ENCODE data around the gene SEC14L5.

Gene SEC14L5

GRCh38 chr16:5011637-5012036, 53.5 kb downstream of the SEC14L5 start:
- DNase-seq (ENCODE audit: low read depth in 2 of 2), result no peak

DNA sequence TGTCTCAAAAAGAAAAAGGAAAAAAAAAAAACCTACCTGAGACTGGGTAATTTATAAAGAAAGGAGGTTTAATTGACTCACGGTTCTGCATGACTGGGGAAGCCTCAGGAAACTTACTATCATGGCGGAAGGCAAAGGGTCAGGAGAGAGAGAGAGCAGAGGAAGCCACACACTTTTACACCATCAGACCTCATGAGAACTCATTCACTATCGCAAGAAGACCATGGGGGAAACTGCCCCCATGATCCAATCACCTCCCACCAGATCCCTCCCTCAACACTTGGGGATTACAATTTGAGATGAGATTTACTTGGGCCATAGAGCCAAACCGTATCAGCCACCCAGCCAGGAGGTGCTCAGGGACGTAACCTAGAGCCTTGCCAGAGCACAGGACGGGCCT, 54.8 kb downstream of the SEC14L5 start:
- no peak for DNase-seq (ENCODE audit: low read depth in 2 of 2)

GRCh38 chr16:5015351-5015750, 57.2 kb downstream of the SEC14L5 start:
- no peak for DNase-seq (ENCODE audit: low read depth in 2 of 2)

DNA sequence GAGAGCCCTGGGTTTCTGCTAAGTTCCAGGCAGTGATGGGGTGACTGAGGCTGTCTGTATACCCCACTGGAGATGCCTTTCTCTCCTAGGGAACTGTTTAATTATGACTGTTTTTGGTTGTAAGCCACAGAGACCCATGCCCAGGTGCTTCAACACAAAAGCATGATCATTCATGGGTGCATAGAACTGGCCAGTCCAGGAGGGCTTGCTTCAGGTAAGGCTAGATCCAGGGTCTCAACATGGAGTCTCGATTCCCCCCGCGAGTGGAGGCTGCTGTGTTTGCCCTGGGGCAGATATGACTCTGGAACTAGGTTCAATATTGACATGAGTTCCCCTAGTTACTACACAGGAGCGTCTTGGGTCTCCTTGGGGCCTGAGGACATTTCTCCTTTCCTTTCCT, 57.8 kb downstream of the SEC14L5 start:
- no peak for DNase-seq (ENCODE audit: low read depth in 2 of 2)

- no peak for DNase-seq (ENCODE audit: low read depth in 2 of 2)
Measured at GRCh38 chr16:5016967-5017677, 59.0 kb downstream of the SEC14L5 start.

- DNase-seq (ENCODE audit: low read depth in 2 of 2), result no peak
Measured at GRCh38 chr16:5017678-5017969, 59.5 kb downstream of the SEC14L5 start.

GRCh38 chr16:5018793-5019192, 60.7 kb downstream of the SEC14L5 start:
- DNase-seq (ENCODE audit: low read depth in 2 of 2), result no peak

DNA sequence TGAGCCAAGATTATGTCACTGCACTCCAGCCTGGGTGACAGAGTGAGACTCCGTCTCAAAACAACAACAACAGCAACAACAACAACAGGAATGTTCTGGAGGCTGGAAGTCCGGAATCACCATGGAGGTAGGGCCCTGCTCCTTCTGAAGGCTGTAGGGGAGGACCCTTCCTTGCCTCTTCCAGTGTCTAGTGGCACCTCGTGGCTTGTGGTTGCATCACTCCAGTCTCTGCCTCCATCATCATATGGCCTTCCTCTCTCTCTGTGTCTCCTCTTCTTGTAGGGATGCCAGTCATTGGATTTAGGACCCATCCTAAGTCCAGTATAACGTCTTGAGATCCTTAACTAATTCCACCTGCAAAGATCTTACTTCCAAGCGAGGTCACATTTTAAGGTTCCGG, 61.6 kb downstream of the SEC14L5 start:
- DNase-seq (ENCODE audit: low read depth in 2 of 2), result no peak

DNA sequence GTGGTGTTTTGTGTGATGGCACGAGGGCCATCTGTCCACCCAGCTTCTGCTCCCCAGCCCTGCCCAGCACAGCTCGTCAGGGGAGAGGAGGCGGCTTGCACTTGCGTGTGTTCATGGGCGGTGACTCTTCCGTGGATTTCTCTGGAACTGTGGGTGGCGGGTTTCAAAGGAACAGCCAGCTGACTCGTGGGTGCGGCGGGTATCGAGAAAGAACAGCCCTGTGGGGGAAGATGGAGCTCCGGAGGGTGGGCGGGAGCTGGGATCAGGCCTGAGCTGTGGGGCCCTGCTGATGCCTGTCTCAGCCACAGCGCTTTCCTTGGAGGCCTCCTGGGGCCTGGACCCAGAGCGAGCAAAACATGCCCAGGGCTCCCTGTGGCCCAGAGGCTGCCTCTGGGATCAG, 62.4 kb downstream of the SEC14L5 start:
- DNase-seq (ENCODE audit: low read depth in 2 of 2), result no peak

DNA sequence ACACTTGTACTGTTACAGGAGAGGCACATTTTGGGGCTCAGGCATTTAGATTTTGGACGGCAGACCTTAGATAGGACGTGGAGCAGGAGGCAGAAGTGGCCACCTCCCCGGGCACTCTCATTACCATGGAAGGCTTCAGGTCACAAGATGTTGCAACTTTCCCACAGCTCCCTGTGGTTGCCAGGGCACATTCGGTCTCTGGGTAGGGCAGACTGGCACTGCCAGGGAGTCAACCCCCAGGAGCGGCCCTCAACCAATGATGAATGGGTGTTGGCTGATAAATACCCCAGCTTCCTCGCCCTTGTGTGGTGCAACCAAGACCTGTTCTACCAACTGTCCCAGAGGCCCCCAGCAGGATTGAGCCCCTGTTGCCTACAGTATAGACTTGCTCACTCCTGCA, 64.4 kb downstream of the SEC14L5 start:
- no peak for DNase-seq (ENCODE audit: low read depth in 2 of 2)

DNA sequence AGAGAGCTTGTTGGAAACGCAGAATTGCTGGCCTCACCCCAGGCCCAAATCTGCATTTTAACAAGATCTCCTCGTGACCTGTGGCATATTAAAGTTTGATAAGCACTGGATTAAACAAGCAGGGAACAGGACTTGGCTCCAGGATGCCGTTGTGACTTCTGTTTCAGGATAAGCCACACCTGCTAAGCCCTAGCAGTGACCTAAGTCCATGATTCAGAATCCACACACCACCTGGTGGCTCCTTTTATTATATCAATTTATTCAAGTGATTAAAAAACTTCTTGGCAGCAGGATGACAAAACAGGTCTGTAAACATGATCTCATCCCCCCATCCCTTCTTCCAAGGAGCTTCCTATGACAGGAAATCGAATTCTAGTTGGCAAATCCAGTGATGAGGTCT, 66.5 kb downstream of the SEC14L5 start:
- DNase-seq (ENCODE audit: low read depth in 2 of 2), result no peak

GRCh38 chr16:5025171-5025632, 67.1 kb downstream of the SEC14L5 start:
- DNase-seq (ENCODE audit: low read depth in 2 of 2), result no peak

DNA sequence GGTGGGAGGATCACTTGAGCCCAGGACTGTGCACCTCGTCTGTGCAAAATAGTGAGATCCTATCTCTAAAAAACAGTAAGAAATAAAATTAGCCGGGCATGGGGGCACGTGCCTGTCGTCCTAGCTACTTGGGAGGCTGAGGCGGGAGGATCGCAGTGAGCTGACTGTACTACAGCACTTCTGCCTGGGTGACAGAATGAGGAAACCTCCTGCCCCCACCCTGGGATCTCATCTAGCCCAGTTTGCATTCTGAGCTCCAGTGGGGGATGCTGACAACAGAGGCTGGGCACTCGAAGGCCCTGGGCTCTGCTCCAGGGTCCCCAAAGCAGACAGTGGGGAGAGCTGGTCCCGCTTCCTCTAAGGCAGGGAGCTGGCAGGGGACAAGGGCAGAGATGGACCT, 68.5 kb downstream of the SEC14L5 start:
- no peak for DNase-seq (ENCODE audit: low read depth in 2 of 2)

DNA sequence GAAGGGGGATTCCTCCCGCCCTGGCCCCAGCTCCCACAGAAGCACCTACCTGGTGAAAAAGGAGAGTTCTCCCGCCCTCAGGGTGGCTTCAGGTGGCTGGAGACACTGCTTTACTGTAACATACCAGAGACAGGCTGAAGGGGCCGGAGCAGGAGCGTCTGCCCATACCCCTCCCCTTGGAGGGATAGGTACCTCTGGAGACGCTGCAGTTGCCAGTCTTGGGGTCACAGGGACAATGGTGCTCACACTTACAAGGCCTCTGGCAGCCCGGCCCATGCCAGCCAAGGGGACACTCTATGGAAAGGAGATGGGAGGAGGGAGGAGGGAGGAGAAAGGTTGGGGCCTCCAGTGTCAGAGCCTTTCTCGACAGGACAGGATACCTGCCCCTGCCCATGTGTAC, 69.0 kb downstream of the SEC14L5 start:
- no peak for DNase-seq (ENCODE audit: low read depth in 2 of 2)

- no peak for DNase-seq (ENCODE audit: low read depth in 2 of 2)
Measured at GRCh38 chr16:5027575-5028235, 69.6 kb downstream of the SEC14L5 start.

DNA sequence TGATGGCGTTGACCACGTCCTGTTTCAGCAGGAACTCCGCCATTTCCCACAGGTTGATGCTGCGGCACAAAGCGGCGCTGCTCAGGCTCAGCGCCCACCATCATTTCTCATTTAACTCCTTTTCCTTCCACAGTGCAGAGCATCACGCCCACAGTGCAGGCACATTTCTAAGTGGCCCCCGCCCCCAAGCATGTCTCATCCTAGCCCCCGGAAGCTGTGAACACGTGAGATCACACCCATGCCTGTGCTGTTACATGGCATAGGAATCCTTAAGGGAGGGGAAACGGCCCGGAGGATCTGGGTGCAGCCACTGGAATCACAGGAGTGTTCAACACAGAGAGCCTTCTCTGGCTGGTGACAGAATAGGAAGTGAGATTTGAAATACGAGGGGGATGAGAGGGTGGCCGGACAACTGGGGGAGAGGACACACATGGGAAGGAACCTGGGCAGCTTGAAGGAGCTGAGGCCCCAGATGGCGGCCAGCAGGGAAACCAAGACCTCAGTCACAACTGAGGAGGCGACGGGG, 70.9 kb downstream of the SEC14L5 start:
- DNase-seq (ENCODE audit: low read depth in 2 of 2), result no peak

- DNase-seq (ENCODE audit: low read depth in 2 of 2), result no peak
Measured at GRCh38 chr16:5030251-5030870, 72.2 kb downstream of the SEC14L5 start.

GRCh38 chr16:5031601-5032000, 73.5 kb downstream of the SEC14L5 start:
- DNase-seq (ENCODE audit: low read depth in 2 of 2), result no peak

DNA sequence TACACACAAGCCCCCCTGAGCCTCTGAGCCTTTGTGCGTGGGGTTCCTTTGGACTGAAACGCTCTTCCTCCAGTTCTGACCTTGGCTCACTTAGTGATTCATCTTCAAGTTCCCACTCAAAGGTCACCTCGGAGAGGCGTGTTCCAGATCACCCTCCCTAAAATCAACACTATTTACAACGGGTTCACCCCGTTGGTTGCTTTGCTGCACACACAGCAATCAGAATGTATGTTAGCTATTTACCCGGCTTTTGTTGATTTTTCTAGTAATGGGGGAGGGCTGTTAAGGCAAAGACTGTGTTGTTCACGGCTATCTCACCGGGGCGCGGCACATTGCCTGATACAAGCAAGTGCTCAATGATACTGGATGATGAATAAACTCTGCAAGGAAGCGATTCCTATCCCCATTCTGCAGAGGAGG, 74.6 kb downstream of the SEC14L5 start:
- DNase-seq (ENCODE audit: low read depth in 2 of 2), result no peak

- DNase-seq (ENCODE audit: low read depth in 2 of 2), result peak; percentile 67 to 73
Measured at GRCh38 chr16:5033256-5034166, 75.4 kb downstream of the SEC14L5 start, which contains the start of gene NAGPA. NAGPA (minus strand) TSS chr16:5033935; CDS start chr16:5033914, 21 bp downstream.

- no peak for DNase-seq (ENCODE audit: low read depth in 2 of 2)
Measured at GRCh38 chr16:5034167-5034523, 76.0 kb downstream of the SEC14L5 start.

DNA sequence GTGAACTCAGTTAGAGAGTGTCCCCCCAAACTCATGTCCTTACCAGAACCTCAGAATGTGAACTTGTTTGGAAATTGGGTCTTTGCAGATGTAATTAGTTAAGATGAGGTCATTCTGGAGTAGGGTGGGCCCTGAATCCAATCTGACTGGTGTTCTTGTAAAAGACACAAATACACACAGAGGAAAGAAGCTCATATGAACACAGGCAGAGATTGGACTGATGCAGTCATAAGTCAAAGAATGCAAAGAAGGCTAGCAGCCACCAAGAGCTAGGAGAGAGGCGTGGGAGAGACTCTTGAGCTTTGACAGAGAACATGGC, 77.7 kb downstream of the SEC14L5 start:
- no peak for DNase-seq (ENCODE audit: low read depth in 2 of 2)

Measured in activated CD4-positive, alpha-beta T cell treated with anti-CD3 and anti-CD28 coated beads for 24 hours (primary cell).